HepG2 (cell line): ENCODE measurements around the gene ACAT1. TPM values are rescaled to one million over a fixed set of nuclear protein-coding genes. Genes with fewer than 3 reads are reported as not detected.

ENCODE experiments used
- AKAP8 ChIP-seq: sonication (generic); formaldehyde crosslinking; IDR thresholded peaks from 2 replicates; pipeline ENCODE4 v1.5.1; 2020; ENCODE audit warnings: mild to moderate bottlenecking, missing genetic modification reagents
- BCL6 ChIP-seq: IDR thresholded peaks from 2 replicates; pipeline ENCODE4 v1.6.1; 2016; ENCODE audit warnings: missing genetic modification reagents, missing compliant biosample characterization
- IKZF4 ChIP-seq: sonication (generic); formaldehyde crosslinking; IDR thresholded peaks from 2 replicates; pipeline ENCODE4 v1.5.1; 2020; ENCODE audit warnings: borderline replicate concordance, mild to moderate bottlenecking, low read depth, missing genetic modification reagents; ENCODE audit errors: not compliant biosample characterization
- JUN ChIP-seq: sonication (generic); formaldehyde crosslinking; IDR thresholded peaks from 2 replicates; pipeline ENCODE4 v1.4.0; 2020; ENCODE audit warnings: mild to moderate bottlenecking, missing genetic modification reagents
- KDM1A ChIP-seq: IDR thresholded peaks from 2 replicates; pipeline ENCODE4 v1.6.1; 2016; ENCODE audit warnings: missing compliant biosample characterization
- MIER3 ChIP-seq: IDR thresholded peaks from 2 replicates; pipeline ENCODE4 v1.6.1; 2016; ENCODE audit warnings: missing compliant biosample characterization, borderline replicate concordance
- MTF2 ChIP-seq: sonication (generic); formaldehyde crosslinking; IDR thresholded peaks from 2 replicates; pipeline ENCODE4 v1.5.0; 2020; ENCODE audit warnings: missing genetic modification reagents, borderline replicate concordance
- NFE2L2 ChIP-seq: fragments of 150-350 bp; IDR thresholded peaks from 2 replicates; pipeline ENCODE4 v1.6.1; 2014; ENCODE audit warnings: low read length
- PAXIP1 ChIP-seq: sonication (generic); formaldehyde crosslinking; conservative IDR thresholded peaks from 2 replicates; pipeline ENCODE4 v1.4.0; 2020; ENCODE audit warnings: mild to moderate bottlenecking, missing genetic modification reagents, moderate library complexity
- POLR2AphosphoS2 ChIP-seq: IDR thresholded peaks from 2 replicates; pipeline ENCODE4 v1.6.1; 2011; ENCODE audit warnings: low read depth, low read length, improper control_type of control experiment
- PPARG ChIP-seq: conservative IDR thresholded peaks from 2 replicates; pipeline ENCODE4 v1.6.1; 2016; ENCODE audit warnings: missing biosample characterization, missing genetic modification reagents
- RFX1 ChIP-seq: fragments of 450-650 bp; IDR thresholded peaks from 2 replicates; pipeline ENCODE4 v1.6.1; 2017
- SMAD9 ChIP-seq: sonication (generic); formaldehyde crosslinking; IDR thresholded peaks from 2 replicates; pipeline ENCODE4 v1.5.1; 2020; ENCODE audit warnings: mild to moderate bottlenecking, missing genetic modification reagents
- ZBTB42 ChIP-seq: sonication (generic); formaldehyde crosslinking; IDR thresholded peaks from 2 replicates; pipeline ENCODE4 v1.5.0; 2020; ENCODE audit warnings: mild to moderate bottlenecking, missing genetic modification reagents
- ZFYVE20 ChIP-seq: sonication (generic); formaldehyde crosslinking; IDR thresholded peaks from 2 replicates; pipeline ENCODE4 v1.8.0; 2023; ENCODE audit warnings: low read depth, mild to moderate bottlenecking, moderate library complexity, missing genetic modification reagents, borderline replicate concordance
- ZNF276 ChIP-seq: sonication (generic); formaldehyde crosslinking; IDR thresholded peaks from 2 replicates; pipeline ENCODE4 v1.4.0; 2020; ENCODE audit warnings: mild to moderate bottlenecking, low read depth, missing genetic modification reagents
- ZNF512 ChIP-seq: sonication (generic); formaldehyde crosslinking; IDR thresholded peaks from 2 replicates; pipeline ENCODE4 v1.4.0; 2020; ENCODE audit warnings: mild to moderate bottlenecking, missing genetic modification reagents
- ZNF614 ChIP-seq: IDR thresholded peaks from 2 replicates; pipeline ENCODE4 v1.6.1; 2018; ENCODE audit warnings: missing biosample characterization, missing genetic modification reagents, inconsistent platforms, borderline replicate concordance
- ZNF678 ChIP-seq: sonication (generic); formaldehyde crosslinking; IDR thresholded peaks from 2 replicates; pipeline ENCODE4 v1.4.0; 2020; ENCODE audit warnings: mild to moderate bottlenecking, missing genetic modification reagents
- ZNF782 ChIP-seq: sonication (generic); formaldehyde crosslinking; IDR thresholded peaks from 2 replicates; pipeline ENCODE4 v1.4.0; 2020; ENCODE audit warnings: missing genetic modification reagents, mild to moderate bottlenecking, borderline replicate concordance
- polyA plus RNA-seq, 8 experiments: library from polyadenylated mRNA; depleted of rRNA in 3 of 8; stranded (reverse) in 7 of 8; unstranded in 1 of 8; fragments of >200 nt; fragmentation: Illumina TruSeq in 4 of 8; extraction: Trizol in 4 of 8; gene quantifications; 2 replicates each; pipeline versions ENCODE4 v1.2.1 to v1.2.3, GENCODE V29; 2011 to 2016; ENCODE audit warnings: low read depth in 4 of 8, missing spikeins in 1 of 8, mixed read lengths in 1 of 8; ENCODE audit not compliant: insufficient read depth in 1 of 8
- total RNA-seq, 5 experiments: library from RNA; depleted of rRNA; stranded (reverse); fragments of >200 nt; fragmentation: Illumina TruSeq; extraction: Trizol; gene quantifications; 2 replicates each; pipeline ENCODE4 v1.2.3, GENCODE V29; 2016; ENCODE audit warnings: low read depth in 1 of 5

The ACAT1 gene
- total and polyA plus RNA-seq, 2 of the 13 experiments (the other 11 are each of a cell fraction or from before 2014, with no cell fraction given) = 103 to 165 TPM

GRCh38 chr11:108121274-108122155 is at the start of gene ACAT1 (continued):
- TF ChIP-seq PAXIP1 (CRISPR knock-in tag) (peak; percentile 20; the same call in 1 of the 2 replicates), BCL6 (peak; percentile 25; the same call in 1 of the 2 replicates), ZNF614 (no peak), ZFYVE20 (CRISPR knock-in tag) (peak; percentile 65; the same call in 1 of the 2 replicates), ZBTB42 (CRISPR knock-in tag) (no peak), ZNF782 (CRISPR knock-in tag) (peak; percentile 43; the same call in 1 of the 2 replicates), NFE2L2 (no peak), RFX1 (no peak), SMAD9 (CRISPR knock-in tag) (peak; percentile 71; the same call in 1 of the 2 replicates), MIER3 (no peak), ZNF276 (CRISPR knock-in tag) (no peak), JUN (CRISPR knock-in tag) (no peak; the same call in 1 of the 2 replicates), PPARG (CRISPR knock-in tag) (peak; percentile 39; the same call in 1 of the 2 replicates), KDM1A (CRISPR knock-in tag) (no peak), ZNF512 (CRISPR knock-in tag) (no peak), MTF2 (CRISPR knock-in tag) (no peak), ZNF678 (CRISPR knock-in tag) (peak; percentile 43; the same call in 1 of the 2 replicates), POLR2AphosphoS2 (no peak), AKAP8 (CRISPR knock-in tag) (peak; percentile 32; the same call in 1 of the 2 replicates), IKZF4 (CRISPR knock-in tag) (no peak)
